ENCODE data around the gene COPG1.

The COPG1 gene

DNA sequence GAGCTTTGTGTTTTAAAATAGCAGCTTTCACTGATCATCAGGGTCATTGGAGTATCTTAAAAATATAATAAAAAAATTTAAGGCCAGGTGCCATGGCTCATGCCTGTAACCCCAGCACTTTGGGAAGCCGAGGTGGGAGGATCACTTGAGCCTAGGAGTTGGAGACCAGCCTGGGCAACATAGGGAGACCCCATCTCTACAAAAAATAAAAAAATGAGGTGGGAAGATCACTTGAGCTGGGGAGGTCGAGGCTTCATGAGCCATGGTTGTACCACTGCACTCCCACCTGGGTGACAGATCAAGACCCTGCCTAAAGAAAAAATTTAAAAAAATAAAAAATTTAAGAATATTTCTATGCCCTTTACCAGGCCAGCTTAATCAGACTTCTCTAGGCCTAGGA is 30.8 kb downstream of the COPG1 start:
- no peak for DNase-seq

- no peak for DNase-seq
Measured at GRCh38 chr3:129281726-129282125, 32.3 kb downstream of the COPG1 start.

GRCh38 chr3:129282727-129283327 is 33.4 kb downstream of the COPG1 start:
- no peak for DNase-seq

- no peak for DNase-seq
Measured at GRCh38 chr3:129286081-129286480, 36.7 kb downstream of the COPG1 start.

- DNase-seq: no peak
Measured at GRCh38 chr3:129288446-129288845, 39.0 kb downstream of the COPG1 start.

- no peak for DNase-seq
Measured at GRCh38 chr3:129289201-129289921, 40.0 kb downstream of the COPG1 start.

- DNase-seq: no peak
Measured at GRCh38 chr3:129291236-129291886, 42.0 kb downstream of the COPG1 start.

- DNase-seq: no peak
Measured at GRCh38 chr3:129295286-129295685, 45.9 kb downstream of the COPG1 start.

DNA sequence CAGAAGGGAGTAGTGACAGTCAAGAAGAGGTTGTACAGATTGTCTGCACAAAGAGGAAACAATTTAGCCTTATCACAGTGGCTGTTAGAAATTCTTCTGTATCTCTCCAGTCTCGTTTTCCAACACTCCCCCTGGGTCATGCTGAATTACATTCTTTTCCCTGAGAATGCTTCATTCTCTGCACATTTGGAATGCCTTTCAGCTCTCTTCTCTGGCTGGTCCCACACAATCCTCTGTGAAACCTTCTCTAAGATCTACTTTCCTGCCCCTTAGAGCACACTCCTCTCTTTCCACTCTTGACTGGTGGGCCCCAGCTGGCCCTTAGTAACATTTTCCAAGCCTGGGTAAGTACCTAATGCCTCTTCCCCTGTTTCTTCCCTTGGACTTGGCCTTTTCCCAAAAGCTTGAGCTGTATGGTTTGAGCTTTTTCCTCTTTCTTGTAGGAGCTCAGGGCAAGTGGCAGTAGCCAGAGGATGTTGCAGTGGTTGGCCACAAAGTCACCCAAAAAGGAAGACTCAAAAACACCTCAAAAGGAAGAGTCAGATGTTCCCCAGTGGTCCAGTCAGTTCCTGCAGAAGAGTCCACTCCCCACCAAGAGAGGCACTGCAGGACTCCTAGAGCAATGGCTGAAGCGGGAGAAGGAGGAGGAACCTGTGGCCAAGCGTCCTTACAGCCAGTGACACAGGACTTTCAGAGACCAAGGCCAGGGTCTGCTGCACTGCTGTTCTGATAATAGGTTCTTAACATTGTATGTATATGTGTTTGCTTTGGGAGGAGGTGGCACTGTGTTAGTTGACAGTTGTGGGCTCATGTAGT is 54.9 kb downstream of the COPG1 start:
- no peak for DNase-seq

DNA sequence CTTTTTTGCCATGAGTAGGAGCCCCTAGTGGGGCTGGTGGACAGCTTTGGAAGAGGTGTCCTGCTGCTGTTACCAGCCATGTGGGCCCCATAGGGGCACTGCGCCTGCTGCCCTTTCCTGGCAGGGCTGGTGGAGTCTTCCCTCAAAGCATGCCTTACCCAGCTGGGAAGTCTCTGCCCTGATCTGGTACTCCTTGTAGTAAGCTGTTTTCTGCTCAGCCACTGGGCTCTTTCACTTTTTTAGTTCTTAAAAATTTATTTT is 55.5 kb downstream of the COPG1 start:
- no peak for DNase-seq

GRCh38 chr3:129305592-129306091 is 56.2 kb downstream of the COPG1 start:
- DNase-seq: peak in 1 of 2 experiments; percentile 41

DNA sequence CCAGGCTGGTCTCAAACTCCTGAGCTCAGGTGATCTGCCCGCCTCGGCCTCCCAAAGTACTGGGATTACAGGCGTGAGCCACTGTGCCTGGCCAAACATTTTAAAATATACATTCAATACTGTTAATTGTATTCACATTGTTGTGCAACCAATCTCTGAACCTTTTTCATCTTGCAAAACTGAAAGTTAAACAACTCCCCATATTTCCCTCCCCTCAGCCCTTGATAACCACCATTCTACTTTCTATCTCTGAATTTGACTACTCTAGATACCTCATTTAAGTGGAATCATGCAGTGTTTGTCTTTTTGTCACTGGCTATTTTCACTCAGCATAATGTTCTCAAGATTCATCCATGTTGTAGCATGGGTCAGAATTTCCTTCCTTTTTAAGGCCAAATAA is 59.2 kb downstream of the COPG1 start:
- DNase-seq: no peak

GRCh38 chr3:129310111-129311011 is 61.0 kb downstream of the COPG1 start:
- no peak for DNase-seq

DNA sequence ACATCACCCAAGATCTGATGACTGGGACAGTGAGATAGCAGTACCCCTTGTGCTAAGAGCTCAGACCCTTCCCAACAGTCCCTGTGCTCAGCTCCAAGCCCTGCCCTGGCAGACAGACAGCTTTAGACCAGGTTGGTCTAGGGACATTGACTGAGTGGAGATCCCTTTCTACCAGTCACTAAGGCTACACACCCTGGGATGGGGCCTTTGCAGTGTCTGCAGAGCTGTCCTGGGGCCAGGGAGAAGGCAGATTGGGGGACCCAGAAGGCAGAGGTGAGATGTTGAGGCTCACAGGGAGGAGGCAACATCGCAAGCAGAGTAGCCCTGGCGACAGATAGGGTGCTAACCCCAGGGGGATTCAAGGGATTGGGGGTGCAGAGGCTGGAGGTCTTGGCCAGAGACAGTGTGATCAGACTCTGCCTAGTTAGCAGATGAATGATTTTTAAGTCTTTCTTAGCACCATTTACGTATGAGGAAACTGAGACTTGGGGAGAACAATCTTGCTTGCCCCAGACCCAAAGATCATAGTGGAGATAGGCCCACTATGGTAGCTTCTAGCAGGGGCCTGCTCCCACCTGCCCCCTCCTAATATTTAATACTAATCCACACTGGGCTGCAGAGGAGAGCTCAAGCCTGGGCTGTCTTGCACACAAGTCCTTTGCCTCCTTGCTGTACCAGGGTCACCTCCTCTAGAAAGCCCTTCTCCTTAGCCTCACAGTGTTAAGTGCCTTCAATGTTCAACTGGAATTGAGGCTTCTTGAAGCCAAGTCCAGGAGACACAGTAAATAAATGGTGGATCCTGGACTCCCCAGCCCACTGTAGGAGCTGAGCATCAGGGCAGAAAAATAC is 61.9 kb downstream of the COPG1 start:
- no peak for DNase-seq

- no peak for DNase-seq
Measured at GRCh38 chr3:129312021-129312639, 62.7 kb downstream of the COPG1 start.

GRCh38 chr3:129312671-129313414 is 63.4 kb downstream of the COPG1 start:
- DNase-seq: no peak

- peak in 1 of 2 experiments; percentile 16 for DNase-seq
Measured at GRCh38 chr3:129313415-129313664, 63.9 kb downstream of the COPG1 start.

- no peak for DNase-seq
Measured at GRCh38 chr3:129313665-129314385, 64.4 kb downstream of the COPG1 start.

DNA sequence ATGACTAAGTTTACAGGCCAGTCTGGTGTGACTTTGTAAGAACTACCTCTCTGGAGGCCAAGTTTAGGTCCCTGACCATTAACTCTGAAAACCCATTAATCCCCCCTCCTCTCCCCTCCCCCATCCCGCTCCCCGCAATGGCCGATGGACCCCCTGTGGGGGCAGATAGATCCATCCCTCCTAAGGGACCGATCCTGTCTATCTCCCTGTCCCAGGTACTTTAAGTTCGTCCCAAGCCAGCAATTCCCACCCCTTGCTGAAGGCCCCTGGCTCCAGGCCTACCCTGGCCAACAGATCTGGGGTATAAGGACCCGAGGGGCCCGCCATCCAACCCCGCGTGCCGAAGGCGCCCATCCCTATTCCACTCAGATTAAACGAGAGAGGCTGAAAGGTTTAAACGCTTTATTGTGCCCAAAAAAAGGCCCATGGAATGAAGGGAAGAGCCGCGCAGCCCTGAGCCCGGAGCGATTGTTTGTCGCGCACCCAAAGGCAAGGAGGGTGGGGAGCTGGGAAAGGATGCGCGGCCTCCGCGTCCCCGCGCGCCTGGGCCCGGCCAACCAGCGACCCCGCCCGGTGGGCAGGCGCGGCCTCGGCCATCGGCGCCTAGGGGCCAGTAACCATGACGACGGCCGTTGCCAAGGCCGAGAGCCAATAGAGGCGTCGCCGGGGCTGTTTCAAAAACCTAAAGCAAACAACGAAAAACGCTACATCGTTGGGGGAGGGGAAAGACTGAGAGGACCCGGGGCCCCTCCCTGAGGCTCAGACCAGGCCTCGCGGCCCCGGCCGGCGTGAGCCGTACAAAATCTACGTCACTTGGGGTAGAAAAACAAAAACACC is 65.2 kb downstream of the COPG1 start:
- DNase-seq: peak; percentile 67 to 76
